SIG-M5 (cell line): ENCODE results near the gene SPRED2.

ENCODE experiments used
- DNase-seq: peaks from one replicate; lab custom pipeline; 2025; lab: John Stamatoyannopoulos, UW

SPRED2 gene

GRCh38 chr2:65277118-65277517, 155.3 kb downstream of the SPRED2 start:
- no peak for DNase-seq

- DNase-seq, result no peak
Observed at GRCh38 chr2:65276609-65277008, 155.8 kb downstream of the SPRED2 start.

GRCh38 chr2:65275141-65275915, 157.1 kb downstream of the SPRED2 start:
- no peak for DNase-seq

- no peak for DNase-seq
Observed at GRCh38 chr2:65273344-65273743, 159.1 kb downstream of the SPRED2 start.

- no peak for DNase-seq
Observed at GRCh38 chr2:65268957-65269356, 163.4 kb downstream of the SPRED2 start.

GRCh38 chr2:65267008-65267407, 165.4 kb downstream of the SPRED2 start:
- no peak for DNase-seq

- DNase-seq, result no peak
Observed at GRCh38 chr2:65265671-65266045, 166.7 kb downstream of the SPRED2 start.

GRCh38 chr2:65264821-65265670, 167.4 kb downstream of the SPRED2 start:
- no peak for DNase-seq

GRCh38 chr2:65263986-65264385, 168.4 kb downstream of the SPRED2 start:
- DNase-seq, result no peak

- DNase-seq, result no peak
Observed at GRCh38 chr2:65263262-65263661, 169.1 kb downstream of the SPRED2 start.

GRCh38 chr2:65261676-65262075, 170.7 kb downstream of the SPRED2 start:
- no peak for DNase-seq
